WTC11 (cell line): Measurements from ENCODE around the gene NEDD4L. TPM values are rescaled to one million over a fixed set of nuclear protein-coding genes. Genes with fewer than 3 reads are reported as not detected.

Source experiments
- ATAC-seq: fragments of 200-7000 bp; cut with Tn5 transposase; 2 replicates; pipeline ENCODE4 v1.10.0; 2021; ENCODE audit warnings: mild to moderate bottlenecking, moderate library complexity
- CTCF ChIA-PET: fragments of 300-600 bp; sonication (Branson Sonifier 250); formaldehyde crosslinking; loops from one replicate; lab custom pipeline; 2021; ENCODE audit warnings: antibody characterized with exemption; lab: Charles Lee
- POLR2A ChIA-PET: fragments of 350-600 bp; sonication (Branson Sonifier 250); formaldehyde crosslinking; loops from one replicate; lab custom pipeline; 2021; ENCODE audit warnings: antibody characterized with exemption; lab: Charles Lee
- DNase-seq: peaks from one replicate; pipeline ENCODE4 v3.0.0; 2021; ENCODE audit warnings: low spot score
- H3K27ac Mint-ChIP-seq: 2 replicates; pipeline ENCODE4 v1.8.0; 2021; ENCODE audit warnings: mixed read lengths
- H3K27me3 Mint-ChIP-seq: 2 replicates; pipeline ENCODE4 v1.8.0; 2021; ENCODE audit warnings: low read depth, mild to moderate bottlenecking, moderate library complexity, mixed read lengths
- H3K36me3 Mint-ChIP-seq: 2 replicates; pipeline ENCODE4 v1.8.0; 2021; ENCODE audit warnings: mixed read lengths
- H3K4me1 Mint-ChIP-seq: 2 replicates; pipeline ENCODE4 v1.8.0; 2022; ENCODE audit warnings: mixed read lengths
- H3K4me3 Mint-ChIP-seq: 2 replicates; pipeline ENCODE4 v1.8.0; 2021; ENCODE audit warnings: mild to moderate bottlenecking, moderate library complexity, mixed read lengths
- H3K9me3 Mint-ChIP-seq: 2 replicates; pipeline ENCODE4 v1.8.0; 2021; ENCODE audit warnings: mixed read lengths
- FOXK1 ChIP-seq: sonication (generic); formaldehyde crosslinking; IDR thresholded peaks from 2 replicates; pipeline ENCODE4 v1.8.0; 2022; ENCODE audit warnings: mild to moderate bottlenecking, moderate library complexity, missing genetic modification reagents
- GRHL2 ChIP-seq: fragments of 250-450 bp; sonication (Bioruptor Pico); IDR thresholded peaks from 2 replicates; pipeline ENCODE4 v1.8.0; 2022; ENCODE audit warnings: mild to moderate bottlenecking, moderate library complexity; ENCODE audit not compliant: insufficient replicate concordance, severe bottlenecking
- GTF2I ChIP-seq: fragments of 250-450 bp; sonication (Bioruptor Pico); conservative IDR thresholded peaks from 2 replicates; pipeline ENCODE4 v1.4.0; 2021; ENCODE audit warnings: mild to moderate bottlenecking
- HMGA2 ChIP-seq: fragments of 250-450 bp; sonication (Bioruptor Pico); IDR thresholded peaks from 2 replicates; pipeline ENCODE4 v1.4.0; 2021; ENCODE audit warnings: mild to moderate bottlenecking, moderate library complexity
- IRF2 ChIP-seq: sonication (generic); formaldehyde crosslinking; IDR thresholded peaks from 2 replicates; pipeline ENCODE4 v1.8.0; 2022; ENCODE audit warnings: low read depth, missing genetic modification reagents, borderline replicate concordance
- JAZF1 ChIP-seq: fragments of 250-450 bp; sonication (Bioruptor Pico); IDR thresholded peaks from 2 replicates; pipeline ENCODE4 v1.9.0; 2021; ENCODE audit warnings: moderate library complexity, mild to moderate bottlenecking, inconsistent platforms
- NR2C2 ChIP-seq: sonication (generic); formaldehyde crosslinking; IDR thresholded peaks from 2 replicates; pipeline ENCODE4 v1.8.0; 2022; ENCODE audit warnings: mild to moderate bottlenecking, missing genetic modification reagents
- SMAD3 ChIP-seq: sonication (generic); formaldehyde crosslinking; IDR thresholded peaks from 2 replicates; pipeline ENCODE4 v1.8.0; 2022; ENCODE audit warnings: missing genetic modification reagents, mild to moderate bottlenecking, borderline replicate concordance
- SOX15 ChIP-seq: fragments of 250-450 bp; sonication (Bioruptor Pico); IDR thresholded peaks from 2 replicates; pipeline ENCODE4 v1.9.0; 2021; ENCODE audit warnings: mild to moderate bottlenecking
- ZBTB21 ChIP-seq: sonication (generic); formaldehyde crosslinking; IDR thresholded peaks from 2 replicates; pipeline ENCODE4 v1.8.1; 2023; ENCODE audit warnings: mild to moderate bottlenecking, missing genetic modification reagents, borderline replicate concordance
- ZNF219 ChIP-seq: sonication (generic); formaldehyde crosslinking; IDR thresholded peaks from 2 replicates; pipeline ENCODE4 v1.8.0; 2023; ENCODE audit warnings: missing genetic modification reagents, mild to moderate bottlenecking, borderline replicate concordance
- ZNF232 ChIP-seq: sonication (generic); formaldehyde crosslinking; IDR thresholded peaks from 2 replicates; pipeline ENCODE4 v1.8.0; 2022; ENCODE audit warnings: mild to moderate bottlenecking, missing genetic modification reagents
- ZNF263 ChIP-seq: sonication (generic); formaldehyde crosslinking; IDR thresholded peaks from 2 replicates; pipeline ENCODE4 v1.8.1; 2022; ENCODE audit warnings: low read depth, mild to moderate bottlenecking, moderate library complexity, missing genetic modification reagents
- total RNA-seq: library from RNA; stranded (reverse); gene quantifications from 3 replicates; pipeline ENCODE4 v1.2.3, GENCODE V29; 2021
- TF ChIP-seq, protein P1 (sequence below): fragments of 250-450 bp; sonication (Bioruptor Pico); IDR thresholded peaks from 2 replicates; pipeline ENCODE4 v2.1.2; 2022; ENCODE audit warnings: mild to moderate bottlenecking, moderate library complexity
- TF ChIP-seq, protein P2 (sequence below): sonication (generic); formaldehyde crosslinking; IDR thresholded peaks from 2 replicates; pipeline ENCODE4 v1.8.1; 2022; ENCODE audit warnings: low read depth, missing genetic modification reagents, borderline replicate concordance
- TF ChIP-seq, protein P3 (sequence below): sonication (generic); formaldehyde crosslinking; IDR thresholded peaks from 2 replicates; pipeline ENCODE4 v1.8.0; 2022; ENCODE audit warnings: mild to moderate bottlenecking, missing genetic modification reagents
- TF ChIP-seq, protein P4 (sequence below): sonication (generic); formaldehyde crosslinking; IDR thresholded peaks from 2 replicates; pipeline ENCODE4 v1.8.0; 2022; ENCODE audit warnings: mild to moderate bottlenecking, missing genetic modification reagents
- TF ChIP-seq, protein P5 (sequence below): sonication (generic); formaldehyde crosslinking; IDR thresholded peaks from 2 replicates; pipeline ENCODE4 v1.8.1; 2023; ENCODE audit warnings: mild to moderate bottlenecking, missing genetic modification reagents, borderline replicate concordance
- TF ChIP-seq, protein P6 (sequence below): sonication (generic); formaldehyde crosslinking; IDR thresholded peaks from 2 replicates; pipeline ENCODE4 v1.8.0; 2022; ENCODE audit warnings: mild to moderate bottlenecking, missing genetic modification reagents
- TF ChIP-seq, protein P7 (sequence below): sonication (generic); formaldehyde crosslinking; IDR thresholded peaks from 2 replicates; pipeline ENCODE4 v1.8.1; 2023; ENCODE audit warnings: mild to moderate bottlenecking, moderate library complexity, missing genetic modification reagents
- TF ChIP-seq, protein P8 (sequence below): sonication (generic); formaldehyde crosslinking; IDR thresholded peaks from 2 replicates; pipeline ENCODE4 v1.8.1; 2022; ENCODE audit warnings: missing genetic modification reagents, borderline replicate concordance

The NEDD4L gene
- total RNA-seq, 1 experiment from 2014 or later: 88.0 TPM

DNA sequence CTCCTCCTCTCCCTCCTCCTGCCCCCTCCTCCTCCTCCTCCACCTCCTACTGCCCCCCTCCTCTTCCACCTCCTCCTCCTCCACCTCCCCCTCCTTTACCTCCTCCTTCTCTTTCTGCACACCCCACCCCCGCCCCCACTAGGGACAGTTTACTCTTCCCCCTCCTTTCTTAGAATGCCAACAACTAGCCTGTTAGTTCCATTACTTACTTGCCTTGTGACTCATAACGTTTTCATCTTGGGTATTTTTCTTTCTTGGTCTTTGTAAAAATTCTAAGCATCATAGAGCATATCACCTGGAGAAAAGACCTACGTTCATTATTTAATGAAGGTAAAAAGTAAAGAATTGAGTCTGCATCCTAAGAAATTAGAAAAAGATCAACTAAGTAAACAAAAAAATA is 165.3 kb downstream of the NEDD4L start:
- CTCF ChIA-PET: no interaction called here
- H3K27ac Mint-ChIP-seq: no peak overlapping the region
- POLR2A ChIA-PET: no interaction called here
- DNase-seq (no peak), ATAC-seq (no peak)
- H3K9me3 Mint-ChIP-seq: no peaks in the 10 kb centered on the region
- H3K36me3 Mint-ChIP-seq: no peaks in the 10 kb centered on the region
- no peak overlapping the region for H3K4me3 Mint-ChIP-seq
- peaks cover 56% of the 10 kb centered on the region for H3K4me1 Mint-ChIP-seq
- TF ChIP-seq JAZF1 (no peak), SOX15 (no peak), GTF2I (no peak), IRF2 (CRISPR knock-in tag) (no peak), ZNF263 (no peak)
- TF ChIP-seq, protein P1, sequence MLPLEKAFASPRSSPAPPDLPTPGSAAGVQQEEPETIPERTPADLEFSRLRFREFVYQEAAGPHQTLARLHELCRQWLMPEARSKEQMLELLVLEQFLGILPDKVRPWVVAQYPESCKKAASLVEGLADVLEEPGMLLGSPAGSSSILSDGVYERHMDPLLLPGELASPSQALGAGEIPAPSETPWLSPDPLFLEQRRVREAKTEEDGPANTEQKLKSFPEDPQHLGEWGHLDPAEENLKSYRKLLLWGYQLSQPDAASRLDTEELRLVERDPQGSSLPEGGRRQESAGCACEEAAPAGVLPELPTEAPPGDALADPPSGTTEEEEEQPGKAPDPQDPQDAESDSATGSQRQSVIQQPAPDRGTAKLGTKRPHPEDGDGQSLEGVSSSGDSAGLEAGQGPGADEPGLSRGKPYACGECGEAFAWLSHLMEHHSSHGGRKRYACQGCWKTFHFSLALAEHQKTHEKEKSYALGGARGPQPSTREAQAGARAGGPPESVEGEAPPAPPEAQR: no peak
- TF ChIP-seq, protein P2, sequence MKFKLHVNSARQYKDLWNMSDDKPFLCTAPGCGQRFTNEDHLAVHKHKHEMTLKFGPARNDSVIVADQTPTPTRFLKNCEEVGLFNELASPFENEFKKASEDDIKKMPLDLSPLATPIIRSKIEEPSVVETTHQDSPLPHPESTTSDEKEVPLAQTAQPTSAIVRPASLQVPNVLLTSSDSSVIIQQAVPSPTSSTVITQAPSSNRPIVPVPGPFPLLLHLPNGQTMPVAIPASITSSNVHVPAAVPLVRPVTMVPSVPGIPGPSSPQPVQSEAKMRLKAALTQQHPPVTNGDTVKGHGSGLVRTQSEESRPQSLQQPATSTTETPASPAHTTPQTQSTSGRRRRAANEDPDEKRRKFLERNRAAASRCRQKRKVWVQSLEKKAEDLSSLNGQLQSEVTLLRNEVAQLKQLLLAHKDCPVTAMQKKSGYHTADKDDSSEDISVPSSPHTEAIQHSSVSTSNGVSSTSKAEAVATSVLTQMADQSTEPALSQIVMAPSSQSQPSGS (CRISPR knock-in tag): no peak
- TF ChIP-seq, protein P3, sequence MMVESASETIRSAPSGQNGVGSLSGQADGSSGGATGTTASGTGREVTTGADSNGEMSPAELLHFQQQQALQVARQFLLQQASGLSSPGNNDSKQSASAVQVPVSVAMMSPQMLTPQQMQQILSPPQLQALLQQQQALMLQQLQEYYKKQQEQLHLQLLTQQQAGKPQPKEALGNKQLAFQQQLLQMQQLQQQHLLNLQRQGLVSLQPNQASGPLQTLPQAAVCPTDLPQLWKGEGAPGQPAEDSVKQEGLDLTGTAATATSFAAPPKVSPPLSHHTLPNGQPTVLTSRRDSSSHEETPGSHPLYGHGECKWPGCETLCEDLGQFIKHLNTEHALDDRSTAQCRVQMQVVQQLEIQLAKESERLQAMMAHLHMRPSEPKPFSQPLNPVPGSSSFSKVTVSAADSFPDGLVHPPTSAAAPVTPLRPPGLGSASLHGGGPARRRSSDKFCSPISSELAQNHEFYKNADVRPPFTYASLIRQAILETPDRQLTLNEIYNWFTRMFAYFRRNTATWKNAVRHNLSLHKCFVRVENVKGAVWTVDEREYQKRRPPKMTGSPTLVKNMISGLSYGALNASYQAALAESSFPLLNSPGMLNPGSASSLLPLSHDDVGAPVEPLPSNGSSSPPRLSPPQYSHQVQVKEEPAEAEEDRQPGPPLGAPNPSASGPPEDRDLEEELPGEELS (CRISPR knock-in tag): no peak
- TF ChIP-seq, protein P4, sequence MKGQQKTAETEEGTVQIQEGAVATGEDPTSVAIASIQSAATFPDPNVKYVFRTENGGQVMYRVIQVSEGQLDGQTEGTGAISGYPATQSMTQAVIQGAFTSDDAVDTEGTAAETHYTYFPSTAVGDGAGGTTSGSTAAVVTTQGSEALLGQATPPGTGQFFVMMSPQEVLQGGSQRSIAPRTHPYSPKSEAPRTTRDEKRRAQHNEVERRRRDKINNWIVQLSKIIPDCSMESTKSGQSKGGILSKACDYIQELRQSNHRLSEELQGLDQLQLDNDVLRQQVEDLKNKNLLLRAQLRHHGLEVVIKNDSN (CRISPR knock-in tag): no peak
- TF ChIP-seq, protein P5, sequence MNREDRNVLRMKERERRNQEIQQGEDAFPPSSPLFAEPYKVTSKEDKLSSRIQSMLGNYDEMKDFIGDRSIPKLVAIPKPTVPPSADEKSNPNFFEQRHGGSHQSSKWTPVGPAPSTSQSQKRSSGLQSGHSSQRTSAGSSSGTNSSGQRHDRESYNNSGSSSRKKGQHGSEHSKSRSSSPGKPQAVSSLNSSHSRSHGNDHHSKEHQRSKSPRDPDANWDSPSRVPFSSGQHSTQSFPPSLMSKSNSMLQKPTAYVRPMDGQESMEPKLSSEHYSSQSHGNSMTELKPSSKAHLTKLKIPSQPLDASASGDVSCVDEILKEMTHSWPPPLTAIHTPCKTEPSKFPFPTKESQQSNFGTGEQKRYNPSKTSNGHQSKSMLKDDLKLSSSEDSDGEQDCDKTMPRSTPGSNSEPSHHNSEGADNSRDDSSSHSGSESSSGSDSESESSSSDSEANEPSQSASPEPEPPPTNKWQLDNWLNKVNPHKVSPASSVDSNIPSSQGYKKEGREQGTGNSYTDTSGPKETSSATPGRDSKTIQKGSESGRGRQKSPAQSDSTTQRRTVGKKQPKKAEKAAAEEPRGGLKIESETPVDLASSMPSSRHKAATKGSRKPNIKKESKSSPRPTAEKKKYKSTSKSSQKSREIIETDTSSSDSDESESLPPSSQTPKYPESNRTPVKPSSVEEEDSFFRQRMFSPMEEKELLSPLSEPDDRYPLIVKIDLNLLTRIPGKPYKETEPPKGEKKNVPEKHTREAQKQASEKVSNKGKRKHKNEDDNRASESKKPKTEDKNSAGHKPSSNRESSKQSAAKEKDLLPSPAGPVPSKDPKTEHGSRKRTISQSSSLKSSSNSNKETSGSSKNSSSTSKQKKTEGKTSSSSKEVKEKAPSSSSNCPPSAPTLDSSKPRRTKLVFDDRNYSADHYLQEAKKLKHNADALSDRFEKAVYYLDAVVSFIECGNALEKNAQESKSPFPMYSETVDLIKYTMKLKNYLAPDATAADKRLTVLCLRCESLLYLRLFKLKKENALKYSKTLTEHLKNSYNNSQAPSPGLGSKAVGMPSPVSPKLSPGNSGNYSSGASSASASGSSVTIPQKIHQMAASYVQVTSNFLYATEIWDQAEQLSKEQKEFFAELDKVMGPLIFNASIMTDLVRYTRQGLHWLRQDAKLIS: no peak
- no peaks in the 10 kb centered on the region for H3K27me3 Mint-ChIP-seq

DNA sequence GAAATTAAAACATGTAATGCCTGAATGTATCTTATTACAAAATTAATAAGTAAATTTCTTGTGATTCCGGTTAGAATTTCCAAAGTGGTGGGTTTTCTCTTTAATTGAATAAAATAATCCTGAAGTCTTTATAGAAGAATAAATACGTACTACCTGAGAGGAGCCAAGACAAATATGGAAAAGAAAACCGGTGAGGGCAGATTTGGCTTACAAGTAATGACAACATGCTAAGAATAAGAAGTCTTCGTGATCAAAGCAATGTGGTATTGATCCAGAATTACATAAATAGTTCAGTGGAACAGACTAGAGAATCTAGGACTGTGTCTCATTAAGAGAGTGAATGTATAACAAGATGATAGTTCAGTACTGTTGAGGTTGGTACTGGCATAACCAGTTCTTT is 167.5 kb downstream of the NEDD4L start:
- H3K27ac Mint-ChIP-seq: no peak overlapping the region
- ATAC-seq (no peak), DNase-seq (no peak)
- H3K36me3 Mint-ChIP-seq: no peaks in the 10 kb centered on the region
- no peaks in the 10 kb centered on the region for H3K9me3 Mint-ChIP-seq
- H3K4me1 Mint-ChIP-seq: peaks cover 72% of the 10 kb centered on the region
- CTCF ChIA-PET: no interaction called here
- H3K4me3 Mint-ChIP-seq: no peak overlapping the region
- no peaks in the 10 kb centered on the region for H3K27me3 Mint-ChIP-seq
- POLR2A ChIA-PET: no interaction called here
- TF ChIP-seq, protein P6, sequence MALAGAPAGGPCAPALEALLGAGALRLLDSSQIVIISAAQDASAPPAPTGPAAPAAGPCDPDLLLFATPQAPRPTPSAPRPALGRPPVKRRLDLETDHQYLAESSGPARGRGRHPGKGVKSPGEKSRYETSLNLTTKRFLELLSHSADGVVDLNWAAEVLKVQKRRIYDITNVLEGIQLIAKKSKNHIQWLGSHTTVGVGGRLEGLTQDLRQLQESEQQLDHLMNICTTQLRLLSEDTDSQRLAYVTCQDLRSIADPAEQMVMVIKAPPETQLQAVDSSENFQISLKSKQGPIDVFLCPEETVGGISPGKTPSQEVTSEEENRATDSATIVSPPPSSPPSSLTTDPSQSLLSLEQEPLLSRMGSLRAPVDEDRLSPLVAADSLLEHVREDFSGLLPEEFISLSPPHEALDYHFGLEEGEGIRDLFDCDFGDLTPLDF (CRISPR knock-in tag): no peak
- TF ChIP-seq HMGA2 (CRISPR knock-in tag) (no peak), SMAD3 (CRISPR knock-in tag) (no peak), GRHL2 (no peak), JAZF1 (no peak), FOXK1 (no peak), ZNF232 (CRISPR knock-in tag) (no peak), NR2C2 (CRISPR knock-in tag) (no peak), ZBTB21 (CRISPR knock-in tag) (no peak), ZNF219 (CRISPR knock-in tag) (no peak)
- TF ChIP-seq, protein P7, sequence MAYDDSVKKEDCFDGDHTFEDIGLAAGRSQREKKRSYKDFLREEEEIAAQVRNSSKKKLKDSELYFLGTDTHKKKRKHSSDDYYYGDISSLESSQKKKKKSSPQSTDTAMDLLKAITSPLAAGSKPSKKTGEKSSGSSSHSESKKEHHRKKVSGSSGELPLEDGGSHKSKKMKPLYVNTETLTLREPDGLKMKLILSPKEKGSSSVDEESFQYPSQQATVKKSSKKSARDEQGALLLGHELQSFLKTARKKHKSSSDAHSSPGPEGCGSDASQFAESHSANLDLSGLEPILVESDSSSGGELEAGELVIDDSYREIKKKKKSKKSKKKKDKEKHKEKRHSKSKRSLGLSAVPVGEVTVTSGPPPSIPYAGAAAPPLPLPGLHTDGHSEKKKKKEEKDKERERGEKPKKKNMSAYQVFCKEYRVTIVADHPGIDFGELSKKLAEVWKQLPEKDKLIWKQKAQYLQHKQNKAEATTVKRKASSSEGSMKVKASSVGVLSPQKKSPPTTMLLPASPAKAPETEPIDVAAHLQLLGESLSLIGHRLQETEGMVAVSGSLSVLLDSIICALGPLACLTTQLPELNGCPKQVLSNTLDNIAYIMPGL (CRISPR knock-in tag): no peak
- TF ChIP-seq, protein P4 (CRISPR knock-in tag): no peak
- TF ChIP-seq, protein P8, sequence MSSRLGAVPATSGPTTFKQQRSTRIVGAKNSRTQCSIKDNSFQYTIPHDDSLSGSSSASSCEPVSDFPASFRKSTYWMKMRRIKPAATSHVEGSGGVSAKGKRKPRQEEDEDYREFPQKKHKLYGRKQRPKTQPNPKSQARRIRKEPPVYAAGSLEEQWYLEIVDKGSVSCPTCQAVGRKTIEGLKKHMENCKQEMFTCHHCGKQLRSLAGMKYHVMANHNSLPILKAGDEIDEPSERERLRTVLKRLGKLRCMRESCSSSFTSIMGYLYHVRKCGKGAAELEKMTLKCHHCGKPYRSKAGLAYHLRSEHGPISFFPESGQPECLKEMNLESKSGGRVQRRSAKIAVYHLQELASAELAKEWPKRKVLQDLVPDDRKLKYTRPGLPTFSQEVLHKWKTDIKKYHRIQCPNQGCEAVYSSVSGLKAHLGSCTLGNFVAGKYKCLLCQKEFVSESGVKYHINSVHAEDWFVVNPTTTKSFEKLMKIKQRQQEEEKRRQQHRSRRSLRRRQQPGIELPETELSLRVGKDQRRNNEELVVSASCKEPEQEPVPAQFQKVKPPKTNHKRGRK (CRISPR knock-in tag): no peak
